Colonic mucosa (tissue), 4 donors: ENCODE measurements around the gene CSTF2T. TPM values are rescaled to one million over a fixed set of nuclear protein-coding genes. Genes with fewer than 3 reads are reported as not detected.

ENCODE experiments used
- DNase-seq: peaks from one replicate; pipeline ENCODE4 v3.0.0-alpha.2; 2020
- H3K27ac ChIP-seq: fragments of 200-600 bp; one replicate; pipeline ENCODE4 v1.8.0; 2021
- H3K27me3 ChIP-seq: fragments of 200-600 bp; one replicate; pipeline ENCODE4 v1.8.0; 2021
- H3K36me3 ChIP-seq: fragments of 200-600 bp; one replicate; pipeline ENCODE4 v1.8.0; 2021
- H3K4me1 ChIP-seq: fragments of 200-600 bp; one replicate; pipeline ENCODE4 v1.8.0; 2021; ENCODE audit warnings: mild to moderate bottlenecking
- H3K4me3 ChIP-seq: fragments of 200-600 bp; one replicate; pipeline ENCODE4 v1.8.0; 2021
- H3K9ac ChIP-seq, 2 donors: one replicate each; pipeline ENCODE4 v1.7.0; 2013; ENCODE audit warnings: control low read depth in 2 of 2, low read depth in 2 of 2, low read length in 2 of 2
- H3K9me3 ChIP-seq: fragments of 200-600 bp; one replicate; pipeline ENCODE4 v1.8.0; 2021
- intact Hi-C: fragments of 100-400 bp; cut with DNase I; formaldehyde crosslinking; loops from one replicate; pipeline ENCODE4 v1.14.1; 2022
- total RNA-seq, 2 donors: library from RNA; stranded (reverse); fragmentation: NEBNext Ultra II Directional in 1 of 2; extraction: Animal tissue kit (Norgen Biotek cat#: 25700) in 1 of 2; gene quantifications; one replicate each; pipeline ENCODE4 v1.2.1, GENCODE V29; 2021
- TF ChIP-seq, protein P1 (sequence below): fragments of 200-600 bp; IDR thresholded peaks from one replicate; pipeline ENCODE4 v1.8.0; 2022; ENCODE audit warnings: antibody characterized with exemption, mild to moderate bottlenecking
- donor health status: healthy.
- donor health status: DM: no; HTN: no; CAD: no.
- donor health status: DM: no; HTN: no; CAD: no.

CSTF2T gene
- total RNA-seq, 2 donors from 2014 or later = 14.5 to 21.1 TPM

DNA sequence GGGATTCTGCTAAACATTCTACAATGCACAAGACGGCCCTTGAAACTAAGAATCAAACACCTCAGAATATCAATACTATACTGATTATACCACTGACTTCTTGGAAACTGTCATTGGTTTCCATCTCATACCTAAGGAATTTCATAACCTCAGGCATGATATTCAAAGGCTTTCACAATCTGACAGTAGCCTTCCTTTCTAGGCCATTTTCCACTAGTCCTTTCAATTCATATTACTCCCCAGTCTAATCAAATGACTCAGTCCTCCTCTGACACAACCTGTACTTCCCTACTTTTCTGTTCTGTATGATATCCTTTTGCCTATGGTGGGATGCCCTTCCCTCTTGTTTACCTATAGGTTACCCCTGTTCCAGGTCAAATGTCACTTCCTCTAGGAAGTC is 48.3 kb downstream of the CSTF2T start:
- Histone ChIP-seq H3K27me3 (no peaks in the 10 kb centered on the region), H3K9me3 (no peaks in the 10 kb centered on the region), H3K36me3 (no peaks in the 10 kb centered on the region), H3K4me1 (no peaks in the 10 kb centered on the region), H3K9ac (no peak overlapping the region), H3K27ac (no peak overlapping the region), H3K4me3 (no peak overlapping the region)
- TF ChIP-seq, protein P1, sequence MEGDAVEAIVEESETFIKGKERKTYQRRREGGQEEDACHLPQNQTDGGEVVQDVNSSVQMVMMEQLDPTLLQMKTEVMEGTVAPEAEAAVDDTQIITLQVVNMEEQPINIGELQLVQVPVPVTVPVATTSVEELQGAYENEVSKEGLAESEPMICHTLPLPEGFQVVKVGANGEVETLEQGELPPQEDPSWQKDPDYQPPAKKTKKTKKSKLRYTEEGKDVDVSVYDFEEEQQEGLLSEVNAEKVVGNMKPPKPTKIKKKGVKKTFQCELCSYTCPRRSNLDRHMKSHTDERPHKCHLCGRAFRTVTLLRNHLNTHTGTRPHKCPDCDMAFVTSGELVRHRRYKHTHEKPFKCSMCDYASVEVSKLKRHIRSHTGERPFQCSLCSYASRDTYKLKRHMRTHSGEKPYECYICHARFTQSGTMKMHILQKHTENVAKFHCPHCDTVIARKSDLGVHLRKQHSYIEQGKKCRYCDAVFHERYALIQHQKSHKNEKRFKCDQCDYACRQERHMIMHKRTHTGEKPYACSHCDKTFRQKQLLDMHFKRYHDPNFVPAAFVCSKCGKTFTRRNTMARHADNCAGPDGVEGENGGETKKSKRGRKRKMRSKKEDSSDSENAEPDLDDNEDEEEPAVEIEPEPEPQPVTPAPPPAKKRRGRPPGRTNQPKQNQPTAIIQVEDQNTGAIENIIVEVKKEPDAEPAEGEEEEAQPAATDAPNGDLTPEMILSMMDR = no peak
- no peak for DNase-seq
- intact Hi-C loops = no loop called here

DNA sequence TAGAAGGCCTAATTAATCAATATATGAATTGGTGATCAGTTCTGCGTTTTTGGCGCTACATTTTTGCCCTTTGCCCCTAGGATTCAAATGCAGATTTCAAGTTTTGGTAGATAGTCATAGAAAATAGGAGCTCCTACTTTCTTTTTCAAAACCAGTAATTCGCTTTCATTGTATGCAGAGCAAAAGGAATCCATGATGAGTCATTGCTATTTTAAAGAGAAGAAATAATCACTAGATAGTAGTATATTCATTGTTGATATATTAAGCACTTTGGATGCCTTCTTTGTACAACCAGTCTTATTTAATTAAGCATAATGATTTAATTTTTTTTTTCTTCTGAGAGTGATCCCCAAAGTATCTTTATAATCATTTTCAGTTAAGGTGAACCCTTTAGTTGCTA is 50.3 kb downstream of the CSTF2T start:
- H3K9ac ChIP-seq = no peak overlapping the region
- H3K36me3 ChIP-seq = no peaks in the 10 kb centered on the region
- no peaks in the 10 kb centered on the region for H3K27me3 ChIP-seq
- TF ChIP-seq, protein P1 = no peak
- no peaks in the 10 kb centered on the region for H3K4me1 ChIP-seq
- no peak overlapping the region for H3K4me3 ChIP-seq
- H3K27ac ChIP-seq = no peak overlapping the region
- intact Hi-C loops = no loop called here
- H3K9me3 ChIP-seq = no peaks in the 10 kb centered on the region
- DNase-seq = no peak
